ENCODE measurements around the gene NPRL2.

Gene NPRL2

DNA sequence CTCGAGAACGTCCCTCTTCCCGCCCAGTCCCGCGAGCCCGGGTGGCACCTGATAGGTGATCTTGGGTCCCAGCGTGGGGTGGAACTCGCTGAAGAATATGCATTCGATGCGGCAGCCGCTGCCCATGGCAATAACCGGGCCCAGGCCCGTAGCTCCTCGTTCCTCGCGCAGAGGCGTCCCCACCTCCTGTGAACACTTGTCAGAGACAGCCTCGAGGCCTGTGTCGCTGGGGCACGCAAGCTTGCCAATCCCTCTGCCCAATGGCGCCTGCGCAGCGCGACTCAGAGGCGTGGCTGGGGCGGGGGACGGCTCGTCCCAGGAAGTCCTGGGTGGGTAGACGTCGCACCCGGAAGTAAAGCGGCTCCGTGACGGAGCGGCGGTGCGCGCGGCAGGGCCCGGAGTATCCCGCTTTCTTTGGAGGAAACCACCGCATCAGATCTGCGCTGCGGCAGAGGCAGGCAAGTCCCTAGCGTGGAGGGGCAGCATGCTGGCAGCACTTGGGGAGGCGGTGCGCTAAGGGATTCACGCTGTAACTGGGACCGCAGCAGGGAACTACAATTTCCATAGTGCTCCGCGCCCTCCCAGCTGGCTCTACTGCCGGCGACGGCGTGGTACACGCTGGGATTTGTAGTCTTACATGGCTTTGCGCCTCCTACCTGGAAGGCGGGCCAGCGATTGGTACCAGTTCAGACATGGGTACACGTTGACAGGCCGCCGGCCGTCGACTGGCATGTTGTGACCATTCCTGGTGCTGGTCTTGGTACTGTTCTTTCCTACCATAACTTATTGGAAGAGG is at the start of gene NPRL2, which contains the start of gene CYB561D2:
NPRL2 (minus strand) TSS at position 249 of the 796 bp plus-strand sequence; CDS start at position 126, 123 bp downstream.
CYB561D2 (plus strand) TSS at position 336 of the 796 bp plus-strand sequence. CDS start 572 bp downstream, outside the sequence.
- DNase-seq (ENCODE audit: low read depth), result peak; percentile 74

DNA sequence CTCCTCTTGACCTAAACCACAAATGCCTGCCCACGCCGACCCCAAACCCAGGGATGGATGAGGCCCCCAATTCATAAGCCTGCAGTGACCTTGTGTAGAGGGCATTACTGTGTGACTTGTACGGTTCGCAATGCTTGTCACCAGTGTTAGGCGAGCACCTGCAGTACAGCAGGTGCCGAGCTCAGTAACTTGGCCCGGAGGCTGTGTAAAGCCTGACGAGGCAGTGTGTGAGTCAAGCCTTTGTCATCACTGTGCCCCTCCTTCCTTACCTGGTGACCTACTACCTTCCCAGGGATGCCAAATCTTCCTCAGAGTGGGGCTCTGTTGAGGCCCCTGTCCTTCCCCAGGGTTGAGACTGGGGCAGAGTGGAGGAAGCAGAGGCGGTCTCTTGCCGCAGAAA is 45.9 kb upstream of the NPRL2 start:
- no peak for DNase-seq (ENCODE audit: low read depth)

DNA sequence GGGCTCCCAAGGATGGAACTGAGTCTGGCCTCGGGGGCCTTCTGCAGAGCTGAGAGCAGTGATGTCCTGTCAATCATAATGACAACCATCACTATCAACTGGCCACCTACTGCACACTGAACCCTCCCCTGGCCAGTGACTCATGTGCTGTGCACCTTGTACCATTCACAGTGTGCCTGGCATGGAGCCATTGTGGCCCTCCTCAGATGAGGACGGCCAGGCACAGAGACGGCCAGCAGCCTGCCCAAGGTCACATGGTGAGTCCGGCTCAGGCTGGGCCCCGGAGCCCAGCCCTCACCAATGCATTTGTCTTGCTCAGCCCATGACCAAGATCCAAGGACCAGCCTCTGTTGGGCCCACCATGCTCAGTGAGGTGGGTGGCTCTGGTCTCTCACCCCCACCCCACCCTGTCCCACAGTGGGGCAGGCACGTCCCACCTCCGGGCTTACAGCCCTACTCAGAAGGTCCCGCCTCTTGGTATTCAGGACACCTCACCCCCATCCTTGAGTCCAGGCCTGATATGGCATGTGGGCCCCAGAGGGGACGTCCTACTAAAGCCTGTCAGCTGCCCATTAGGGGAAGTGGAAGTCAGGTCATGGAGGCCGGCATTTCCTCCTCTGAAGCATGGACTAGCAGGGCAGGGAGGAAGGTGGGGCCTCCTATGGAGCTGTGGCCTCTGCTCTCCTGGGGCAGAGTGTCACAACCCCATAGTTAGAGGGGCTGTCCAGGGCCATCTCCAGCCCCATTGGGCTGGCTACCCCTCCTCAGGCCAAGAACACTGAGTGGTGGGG is 44.7 kb upstream of the NPRL2 start:
- no peak for DNase-seq (ENCODE audit: low read depth)

DNA sequence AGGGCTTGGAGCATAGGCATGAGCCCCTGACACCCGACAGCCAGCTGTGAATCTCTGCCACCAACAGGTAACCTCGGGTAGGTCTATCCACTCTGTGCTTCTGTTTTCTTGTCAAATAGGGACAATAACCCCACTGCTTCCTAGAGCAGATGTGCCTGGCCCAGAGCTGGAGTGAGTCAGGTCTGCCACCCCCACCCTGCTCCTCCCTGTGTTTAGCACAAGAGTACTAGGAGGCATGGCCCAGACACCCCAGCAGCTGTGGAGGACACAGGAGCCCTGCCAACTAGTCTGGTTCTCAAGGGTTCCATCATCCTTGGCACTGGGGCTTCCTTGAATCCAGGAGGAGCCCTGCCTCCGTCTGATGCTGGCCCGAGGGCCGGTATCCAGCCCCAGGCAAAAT is 42.5 kb upstream of the NPRL2 start:
- DNase-seq (ENCODE audit: low read depth), result no peak

DNA sequence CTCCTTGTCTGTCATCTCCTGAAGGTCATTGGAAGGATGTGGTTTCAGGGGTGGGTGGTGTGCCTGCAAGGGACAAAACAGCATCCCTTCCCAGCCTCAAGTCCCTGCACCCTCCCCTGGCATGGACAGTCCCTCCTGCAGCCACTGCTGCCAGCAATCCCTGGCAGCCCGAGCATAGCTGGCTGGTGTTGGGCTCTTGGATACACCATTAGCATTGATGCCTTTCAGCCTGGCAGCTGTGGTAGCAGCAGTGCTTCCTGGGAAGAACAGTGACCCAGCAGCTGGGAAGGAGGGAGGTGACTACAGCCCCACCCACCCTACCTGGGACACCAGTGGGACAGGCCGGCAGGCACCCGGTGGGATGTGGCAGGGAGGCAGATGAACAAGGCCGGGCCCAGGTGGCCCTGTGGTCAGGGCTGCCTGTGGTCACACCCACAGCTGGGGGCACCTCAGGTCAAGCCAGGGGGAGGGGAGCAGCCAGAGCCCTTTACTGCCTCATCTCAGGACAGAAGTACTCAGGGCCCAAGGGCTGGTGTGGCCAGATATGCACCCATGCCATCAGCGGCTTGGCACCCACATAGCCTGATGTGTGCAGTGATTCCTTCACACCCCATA is 41.6 kb upstream of the NPRL2 start:
- DNase-seq (ENCODE audit: low read depth), result no peak

DNA sequence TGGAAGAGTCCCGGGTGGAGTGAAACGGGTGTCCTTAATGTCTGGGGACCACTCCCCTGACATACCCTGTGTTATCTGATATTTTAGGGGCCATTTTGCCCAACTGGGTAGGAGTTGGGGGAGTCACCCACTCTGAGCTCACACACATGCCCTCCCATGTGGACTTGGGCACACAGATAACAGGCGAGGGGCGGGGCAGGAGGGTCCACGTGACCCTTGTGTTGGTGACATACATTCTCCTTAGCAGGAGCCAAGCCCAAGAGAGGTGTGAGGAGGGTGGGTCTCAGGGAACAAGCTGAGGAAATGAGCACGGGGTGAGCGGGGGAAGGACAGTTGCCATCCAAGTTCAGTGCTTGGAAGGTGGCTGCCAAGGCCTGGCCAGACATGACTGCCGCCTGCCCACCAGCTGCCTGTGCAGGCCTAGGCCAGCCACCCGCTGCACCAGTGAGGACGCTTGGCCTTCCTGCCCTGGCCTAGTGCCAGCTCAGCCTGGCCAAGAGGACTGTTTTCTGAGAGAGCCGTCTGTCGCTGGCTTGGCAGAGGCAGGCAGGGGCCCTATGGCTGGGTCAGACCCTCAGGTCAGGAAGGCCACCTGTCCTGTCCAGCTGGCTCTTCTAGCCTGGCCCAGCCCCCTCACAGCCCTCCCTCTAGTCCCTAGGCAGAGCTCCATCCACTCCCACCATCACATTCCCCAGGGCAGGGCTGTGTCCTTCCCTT is 40.1 kb upstream of the NPRL2 start:
- DNase-seq (ENCODE audit: low read depth), result no peak

DNA sequence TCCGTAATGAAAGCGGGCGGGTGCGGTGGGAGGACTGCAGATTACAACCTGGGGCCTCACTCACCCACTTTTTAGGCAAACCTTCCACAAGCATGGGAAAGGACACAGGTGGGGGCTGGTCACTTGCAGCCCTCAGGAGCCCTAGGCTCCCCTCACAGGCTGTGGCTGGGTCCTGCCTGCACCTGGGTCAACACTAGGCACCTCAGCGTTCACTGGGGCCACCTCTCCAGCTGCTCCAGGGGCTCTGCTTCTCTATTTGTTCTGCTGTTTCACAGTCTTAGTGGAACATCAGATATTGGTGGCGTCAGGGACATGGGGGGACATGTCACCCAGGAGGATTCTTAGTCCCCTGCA is 38.8 kb upstream of the NPRL2 start:
- no peak for DNase-seq (ENCODE audit: low read depth)

DNA sequence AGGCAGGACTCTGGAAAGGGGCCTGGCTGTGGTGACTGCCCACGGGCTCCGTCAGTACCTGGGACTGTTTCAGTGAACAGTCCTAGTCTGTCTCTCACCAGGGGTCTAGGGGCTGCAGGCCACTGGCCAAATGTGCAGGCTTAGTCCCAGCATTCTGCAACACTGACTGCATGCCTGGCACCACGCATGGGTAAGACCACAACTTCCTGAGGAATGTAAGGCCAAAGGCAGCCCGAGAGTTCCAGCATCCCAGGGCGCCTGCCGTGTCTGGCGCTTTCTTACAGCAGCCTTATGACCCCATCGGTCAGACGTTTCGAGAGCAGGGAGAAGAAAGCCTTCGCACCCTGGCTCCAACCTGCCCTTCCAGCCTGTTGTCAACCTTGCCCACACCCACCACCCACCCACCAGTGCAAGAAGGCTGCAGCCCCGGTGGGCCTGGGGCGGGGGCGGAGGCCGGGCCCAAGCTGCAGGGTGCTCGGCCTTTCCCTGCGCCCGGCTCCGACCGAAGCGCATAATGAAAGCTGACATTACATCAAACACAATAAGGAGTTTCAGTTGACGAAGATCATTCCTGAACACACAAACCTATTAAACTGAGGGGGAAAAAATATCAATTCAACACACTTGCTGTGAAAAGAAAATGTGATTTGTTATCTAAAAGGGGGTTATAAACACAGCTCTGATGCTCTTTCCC is 38.3 kb upstream of the NPRL2 start:
- no peak for DNase-seq (ENCODE audit: low read depth)

DNA sequence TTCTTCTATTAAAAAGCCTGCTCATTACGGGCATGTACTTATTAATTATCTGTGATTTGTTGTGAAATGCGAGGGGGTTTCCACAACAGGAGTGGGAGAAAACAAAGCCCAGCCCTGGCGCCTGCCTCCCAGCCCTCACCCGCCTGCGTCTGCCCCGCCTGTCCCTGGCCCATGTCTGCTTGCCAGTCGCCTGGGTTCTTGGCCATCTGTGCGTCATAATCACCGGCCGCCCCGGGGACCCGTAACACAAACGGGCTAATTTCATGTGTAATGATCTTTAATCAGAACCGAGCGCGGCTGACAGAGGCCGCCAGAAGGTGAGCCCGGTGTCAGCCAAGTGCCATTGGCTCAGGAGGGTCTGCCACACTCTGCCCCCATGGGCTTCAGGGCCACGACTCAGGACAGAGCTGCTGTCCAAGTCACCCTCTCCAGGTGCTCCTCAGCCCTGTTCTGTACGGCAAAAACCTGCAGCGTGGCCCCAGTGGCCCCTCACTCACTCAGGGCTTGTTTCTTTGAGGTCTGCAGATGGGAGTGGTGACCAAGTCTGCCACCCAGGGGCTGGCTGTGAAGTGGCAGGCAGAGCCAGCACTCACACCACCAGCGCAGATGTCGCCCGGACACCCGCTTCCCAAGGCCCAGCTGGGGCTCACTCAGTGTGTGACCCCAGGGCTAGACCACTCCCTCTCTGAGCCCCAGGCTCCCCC is 37.6 kb upstream of the NPRL2 start:
- no peak for DNase-seq (ENCODE audit: low read depth)

DNA sequence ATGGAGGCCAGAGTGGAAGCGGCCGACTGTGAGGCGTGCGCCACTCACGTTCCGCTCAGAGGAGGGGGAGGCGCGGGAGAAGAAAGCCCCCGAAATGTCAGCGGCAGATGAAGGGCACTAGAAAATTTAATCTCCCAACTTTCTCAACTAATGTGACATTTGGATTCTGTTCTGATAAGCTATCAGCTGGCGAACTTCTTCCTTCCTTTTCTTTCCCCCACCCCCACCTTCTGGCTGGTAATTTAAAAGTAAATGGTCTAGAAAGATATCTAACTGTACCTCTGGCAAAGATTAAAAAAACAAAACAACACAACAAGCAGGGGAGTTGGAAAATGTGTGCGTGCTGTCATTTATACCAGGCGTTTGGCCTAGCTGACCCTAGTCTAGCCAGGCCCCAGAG is 35.2 kb upstream of the NPRL2 start:
- DNase-seq (ENCODE audit: low read depth), result no peak

DNA sequence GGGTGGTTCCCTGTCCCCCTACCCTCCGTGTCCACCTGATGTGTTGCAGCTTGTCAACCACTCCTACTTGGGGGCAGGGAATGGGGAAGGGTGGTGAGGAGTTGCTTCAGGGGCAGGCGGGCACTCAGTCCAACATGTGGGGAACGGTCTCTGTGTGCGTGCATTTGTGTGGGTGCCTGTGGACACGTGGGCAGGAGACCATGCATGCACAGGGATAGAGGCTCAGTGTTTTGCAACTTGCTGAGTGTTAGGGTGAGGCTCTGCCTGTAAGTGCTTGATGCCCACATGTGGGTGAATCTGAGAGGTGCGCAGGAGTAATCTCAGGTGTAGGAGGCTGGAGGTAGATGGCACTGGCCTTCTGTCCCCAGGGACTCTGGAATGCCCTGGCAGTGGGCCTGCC is 33.2 kb upstream of the NPRL2 start:
- DNase-seq (ENCODE audit: low read depth), result no peak

DNA sequence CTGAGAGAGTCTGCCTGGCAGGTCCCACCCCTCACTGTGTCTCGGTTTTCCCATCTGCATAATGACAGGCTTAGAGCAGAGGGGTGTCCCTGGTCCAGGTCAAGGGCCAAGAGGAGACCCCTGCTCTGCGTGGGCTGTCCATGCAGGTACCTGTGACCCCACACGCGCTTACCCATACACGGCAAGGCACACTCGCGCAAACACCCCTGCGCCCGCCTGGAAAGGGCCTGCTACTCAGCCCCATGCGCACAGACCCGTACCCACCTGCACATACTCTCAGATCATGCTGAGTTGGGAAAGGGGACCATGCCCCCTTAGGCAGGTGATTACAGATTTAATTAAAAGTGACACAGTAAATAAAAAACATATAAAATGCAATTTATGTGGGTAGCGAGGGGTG is 32.1 kb upstream of the NPRL2 start:
- DNase-seq (ENCODE audit: low read depth), result no peak

DNA sequence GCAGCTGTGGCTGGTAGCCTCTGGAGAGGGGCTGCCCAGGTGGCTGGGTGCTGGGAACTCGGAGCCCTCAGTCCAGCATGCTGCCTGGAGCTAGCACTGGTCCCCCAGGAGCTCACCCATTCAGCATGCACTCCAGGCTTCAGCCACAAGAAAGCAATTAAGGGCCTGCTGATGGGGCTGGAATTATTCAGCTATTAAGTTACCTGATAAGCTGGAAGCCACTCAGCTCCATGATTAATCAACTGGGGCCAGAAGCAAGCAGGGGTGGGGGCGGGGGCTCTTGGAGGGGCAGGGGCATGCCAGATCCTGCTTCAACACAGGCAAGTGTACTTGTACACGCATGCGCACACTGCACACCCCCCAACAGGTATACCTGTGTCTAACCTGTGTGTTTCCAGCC is 30.8 kb upstream of the NPRL2 start:
- no peak for DNase-seq (ENCODE audit: low read depth)

DNA sequence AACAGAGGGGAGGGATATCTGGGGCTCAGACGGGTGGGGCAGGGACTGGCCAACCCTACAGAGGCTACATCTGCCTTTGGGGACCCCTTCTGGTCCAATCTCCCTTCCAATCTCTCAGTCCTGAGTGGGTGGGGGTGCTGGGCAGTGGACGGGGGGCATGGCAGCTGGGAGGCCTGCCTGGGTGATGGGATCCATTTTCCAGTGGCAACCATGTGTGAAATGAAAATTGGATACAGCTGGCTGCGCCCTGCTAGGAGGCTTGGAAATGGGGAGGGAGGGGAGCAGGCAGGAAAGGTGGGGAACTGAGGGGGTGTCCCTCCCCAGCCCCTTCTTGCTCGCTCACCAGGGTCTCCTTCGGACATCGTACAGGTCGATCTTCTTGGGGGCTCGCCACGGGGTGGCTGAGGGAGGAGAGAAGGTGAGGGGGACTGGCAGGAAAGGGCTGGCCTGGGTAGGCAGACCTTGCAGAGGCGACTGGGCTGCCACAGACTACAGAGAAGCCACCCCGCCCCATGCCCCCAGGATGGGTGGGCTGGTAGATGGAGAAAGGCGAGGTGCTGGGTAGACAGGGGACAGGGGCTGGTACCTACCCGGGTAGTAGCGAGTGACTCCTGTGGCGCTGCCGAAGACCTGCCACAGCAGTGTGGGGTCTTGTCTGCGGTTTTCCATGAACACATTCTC is 30.0 kb upstream of the NPRL2 start:
- DNase-seq (ENCODE audit: low read depth), result no peak

DNA sequence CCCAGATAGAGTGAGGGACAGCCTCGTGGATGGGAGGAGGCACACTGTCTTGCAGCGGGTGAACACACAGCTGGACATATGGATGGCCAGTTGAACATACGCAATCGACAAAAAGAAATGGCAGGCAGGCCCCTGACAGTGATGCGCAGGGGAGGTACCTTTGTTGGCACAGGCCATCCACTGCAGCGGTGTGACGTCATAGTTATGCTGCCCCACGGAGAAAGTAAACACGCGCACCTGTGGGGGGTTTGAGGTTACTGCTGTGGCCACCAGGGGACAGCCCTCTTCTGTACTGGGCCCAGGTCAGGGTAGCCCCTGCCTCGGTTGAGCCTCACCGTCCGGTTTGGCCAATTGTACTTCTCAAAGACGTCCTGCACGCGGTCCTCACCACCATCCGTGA is 28.2 kb upstream of the NPRL2 start:
- no peak for DNase-seq (ENCODE audit: low read depth)

DNA sequence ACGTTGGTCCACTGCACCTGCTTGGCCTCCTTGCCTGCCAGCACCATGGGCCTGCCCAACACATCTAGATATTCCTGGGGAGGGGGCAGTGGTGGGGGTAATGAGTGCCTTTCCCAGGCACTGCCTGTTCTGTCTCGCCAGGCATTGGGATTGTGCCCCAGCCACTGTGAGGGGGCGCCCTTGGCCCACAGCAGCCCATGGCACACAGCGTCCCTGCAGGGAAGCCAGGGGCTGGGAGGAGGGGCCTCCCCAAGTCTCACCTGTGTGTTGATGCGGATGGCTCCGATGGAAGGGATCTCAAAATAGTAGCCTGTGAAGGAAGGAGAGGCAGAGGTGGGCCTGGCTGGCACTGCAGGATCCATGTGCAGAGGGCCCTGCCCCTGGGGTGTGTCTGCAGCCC is 27.4 kb upstream of the NPRL2 start:
- DNase-seq (ENCODE audit: low read depth), result no peak

DNA sequence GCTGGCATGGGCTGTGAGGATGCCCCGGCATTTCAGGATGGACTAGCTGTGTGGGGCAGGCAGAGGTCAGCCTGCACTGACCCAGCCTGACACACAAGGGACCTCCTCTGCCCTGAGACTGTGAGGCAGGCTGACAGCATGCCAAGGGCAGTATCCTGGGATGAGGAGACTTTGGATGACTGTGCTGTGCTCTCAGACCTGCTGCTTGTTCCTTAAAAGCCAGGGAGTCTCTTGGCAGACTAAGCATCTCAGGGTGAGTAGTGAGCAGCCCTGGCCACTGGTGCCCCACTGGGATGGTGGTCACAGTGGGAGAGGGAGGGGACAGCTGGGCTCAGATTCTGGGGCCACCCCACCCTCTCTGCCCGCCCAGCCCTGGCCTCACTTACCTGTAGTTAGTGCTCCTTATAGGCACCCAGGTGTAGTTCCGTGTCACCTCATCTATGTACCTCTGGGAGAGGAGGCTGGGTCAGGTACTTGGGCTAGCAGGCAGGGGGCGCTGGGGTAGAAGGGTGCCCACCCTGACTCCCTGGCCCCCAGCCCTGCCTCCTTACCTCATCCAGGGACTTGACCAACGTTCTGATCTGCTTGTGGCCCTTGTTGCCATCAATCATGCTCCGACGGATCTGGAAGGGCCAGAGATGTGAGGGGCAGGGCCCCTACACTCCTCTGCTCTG is 24.8 kb upstream of the NPRL2 start:
- no peak for DNase-seq (ENCODE audit: low read depth)

DNA sequence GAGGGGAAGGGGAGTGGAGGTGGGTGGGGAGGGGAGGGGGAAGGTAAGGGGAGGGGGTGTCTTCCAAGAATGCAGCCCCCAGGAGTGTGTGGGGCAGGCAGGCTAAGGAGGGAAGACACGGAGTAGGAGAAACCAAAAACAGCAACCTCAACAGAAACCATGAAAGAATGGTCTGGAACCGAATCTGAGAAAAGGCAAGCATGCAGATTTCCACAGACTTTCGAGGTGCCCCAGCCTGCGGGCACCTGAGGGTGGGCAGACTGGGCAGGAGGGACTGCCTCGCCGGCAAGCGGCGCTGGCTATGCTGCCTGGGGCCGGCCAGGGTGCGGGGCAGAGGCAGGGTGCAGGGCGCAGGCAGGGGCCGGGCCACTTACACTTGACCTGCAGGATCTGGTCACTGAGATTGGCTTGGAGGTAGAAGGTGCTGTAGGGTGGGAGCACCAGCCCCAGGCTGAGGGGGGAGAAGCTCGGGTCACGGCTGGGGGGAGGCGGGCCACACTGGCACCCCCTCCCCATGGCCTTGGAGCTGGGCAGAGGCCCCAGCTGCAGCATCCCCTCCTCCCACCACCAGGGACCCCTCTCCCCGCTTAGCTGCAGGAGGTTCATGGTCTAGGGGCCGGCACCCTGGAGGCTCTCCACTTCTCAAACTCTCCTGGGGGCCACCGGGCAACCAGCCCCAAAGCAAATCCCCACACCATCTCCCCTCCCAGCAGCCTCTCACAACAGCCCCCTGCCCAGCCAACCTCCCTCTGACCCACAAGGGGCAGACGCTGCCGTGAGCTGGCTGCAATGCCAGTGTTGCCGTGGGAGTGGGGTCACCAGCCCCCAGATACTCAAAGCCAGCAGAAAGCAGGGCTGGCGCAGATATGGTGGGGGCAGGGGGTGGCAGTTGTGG is 24.0 kb upstream of the NPRL2 start:
- no peak for DNase-seq (ENCODE audit: low read depth)
